Stimulated activated CD4-positive, alpha-beta T cell treated with anti-CD3 and anti-CD28 coated beads, Interleukin-2, amount 100 ng/mL, for 48 hours (primary cell): ENCODE data around the gene JAKMIP3.

Experiments
- DNase-seq, 2 donors: peaks; one replicate each; pipeline ENCODE4 v3.0.0-alpha.2; 2020

Gene JAKMIP3

DNA sequence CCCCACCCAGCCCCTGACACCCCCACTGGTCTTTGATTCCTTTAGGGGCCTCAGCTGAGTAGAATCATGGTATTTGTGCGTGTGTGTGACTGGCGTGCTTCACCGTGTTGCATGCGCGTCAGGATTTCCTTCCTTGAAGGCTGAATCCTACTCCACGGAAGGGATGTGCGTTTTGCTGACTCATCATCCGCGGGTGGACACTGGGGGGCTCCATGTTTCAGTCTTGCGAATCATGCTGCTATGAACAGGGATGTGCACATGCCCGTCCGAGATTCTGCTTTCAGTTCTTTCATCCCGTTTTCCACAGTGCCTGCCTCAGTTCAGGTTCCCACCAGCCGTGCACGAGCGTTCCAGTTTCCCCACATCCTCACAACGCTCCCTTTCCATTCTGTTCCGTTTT is 20.9 kb upstream of the JAKMIP3 start:
- DNase-seq = no peak

DNA sequence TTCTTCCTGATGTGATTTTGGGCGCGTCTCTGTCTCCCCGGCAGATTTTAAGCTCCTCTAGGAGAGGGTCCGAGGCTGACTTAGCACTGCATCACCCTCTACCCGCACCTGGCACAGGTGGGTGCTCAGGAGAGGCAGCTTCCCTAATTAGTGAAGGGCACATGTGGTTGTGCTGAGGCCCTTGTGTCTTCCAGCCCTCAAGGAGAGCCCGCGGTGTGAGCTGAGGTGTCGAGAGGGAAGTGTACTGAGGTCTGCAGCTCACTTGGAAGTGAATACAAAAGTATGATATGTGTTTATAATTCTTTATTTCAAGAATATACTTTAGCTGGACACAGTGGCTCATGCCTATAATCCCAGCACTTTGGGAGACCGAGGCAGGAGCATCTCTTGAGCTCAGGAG is 20.4 kb upstream of the JAKMIP3 start:
- DNase-seq = no peak

DNA sequence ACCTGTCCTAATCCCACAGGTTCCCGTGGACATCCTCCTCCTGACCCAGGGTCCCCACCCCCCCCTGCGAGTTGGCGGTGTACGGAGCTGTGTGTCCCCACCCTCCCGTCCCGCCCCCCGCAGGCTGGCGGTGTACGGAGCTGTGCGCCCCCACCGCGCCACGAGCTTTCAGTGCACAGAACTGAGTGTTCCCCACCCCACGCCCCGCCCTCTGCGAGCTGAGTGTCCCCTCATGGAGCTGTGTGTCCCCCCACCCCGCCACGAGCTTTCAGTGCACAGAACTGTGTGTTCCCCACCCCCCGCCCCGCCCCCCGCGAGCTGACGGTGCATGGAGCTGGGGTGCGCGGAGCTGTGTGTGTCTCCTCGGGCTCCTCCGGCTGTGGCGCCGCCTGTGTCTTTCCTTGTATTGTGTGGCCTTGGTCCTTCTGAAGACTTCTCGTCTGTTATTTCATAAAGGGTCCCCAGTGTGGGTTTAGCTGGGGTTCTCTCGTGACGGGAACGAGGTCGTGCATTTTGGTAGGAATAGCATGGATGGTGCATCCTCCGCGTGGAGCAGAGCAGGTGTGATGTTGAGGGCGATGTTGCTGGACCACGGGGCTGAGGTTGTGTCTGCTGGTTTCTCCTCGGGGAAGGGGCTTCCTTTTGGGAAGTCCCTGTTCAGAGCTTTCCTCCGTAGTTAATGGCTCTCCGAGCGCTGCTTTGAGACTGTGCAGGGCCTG is 18.0 kb upstream of the JAKMIP3 start:
- DNase-seq = no peak

DNA sequence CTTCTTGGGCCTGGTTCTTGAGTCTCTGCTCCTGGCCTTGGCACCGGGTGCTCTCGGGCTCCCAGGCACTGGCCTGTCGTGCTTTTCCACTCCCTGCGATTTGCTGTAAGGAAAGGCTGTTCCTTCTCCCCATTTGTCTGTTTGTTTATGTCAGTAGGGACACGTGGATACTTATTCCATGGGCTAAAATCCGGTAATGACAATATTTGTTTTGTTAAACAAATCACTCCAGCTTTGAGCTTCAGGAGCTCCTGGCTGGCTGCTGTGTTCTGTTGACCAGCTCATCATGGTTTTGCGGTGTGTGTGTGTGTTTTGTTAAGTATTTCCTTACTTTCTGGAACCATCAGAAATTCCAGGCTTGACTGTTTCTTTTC is 17.5 kb upstream of the JAKMIP3 start:
- DNase-seq = no peak

DNA sequence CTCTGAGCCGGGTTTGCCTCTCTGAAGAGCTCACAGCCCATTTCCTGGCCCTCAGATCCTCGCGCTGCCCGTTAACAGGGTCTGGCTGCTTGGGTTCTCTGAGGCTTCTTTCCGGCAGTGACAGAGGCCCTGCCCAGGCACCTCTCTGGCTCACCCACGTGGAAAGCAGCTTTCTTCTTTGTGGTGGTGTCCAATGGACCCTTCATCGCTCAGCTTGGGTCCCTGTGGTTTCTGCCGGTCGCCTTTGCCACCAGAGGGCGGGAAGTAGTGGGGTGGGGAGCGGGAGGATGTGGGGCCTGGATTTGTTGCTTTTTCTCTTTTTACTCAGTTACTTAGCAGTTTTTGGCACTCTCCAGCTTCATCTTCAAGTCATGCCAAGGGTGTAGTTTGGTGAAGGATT is 15.6 kb upstream of the JAKMIP3 start:
- no peak for DNase-seq

DNA sequence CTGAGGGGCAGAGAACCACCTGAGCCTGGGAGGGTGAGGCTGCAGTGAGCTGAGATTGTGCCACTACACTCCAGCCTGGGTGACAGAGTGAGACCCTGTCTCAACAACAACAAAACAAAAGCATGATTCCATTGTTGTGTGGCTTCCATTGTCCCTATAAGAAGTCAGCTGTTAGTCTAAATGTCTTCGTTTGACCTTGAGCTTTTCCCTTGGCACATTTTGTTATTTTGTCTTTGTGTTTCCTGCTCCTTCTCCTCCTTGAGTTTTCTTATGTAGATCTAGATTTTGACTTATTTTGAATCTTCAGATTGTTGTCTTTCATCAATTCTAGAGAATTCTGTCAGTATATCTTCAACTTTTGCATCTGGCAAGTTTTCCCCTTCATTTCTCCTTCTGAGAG is 13.6 kb upstream of the JAKMIP3 start:
- no peak for DNase-seq

DNA sequence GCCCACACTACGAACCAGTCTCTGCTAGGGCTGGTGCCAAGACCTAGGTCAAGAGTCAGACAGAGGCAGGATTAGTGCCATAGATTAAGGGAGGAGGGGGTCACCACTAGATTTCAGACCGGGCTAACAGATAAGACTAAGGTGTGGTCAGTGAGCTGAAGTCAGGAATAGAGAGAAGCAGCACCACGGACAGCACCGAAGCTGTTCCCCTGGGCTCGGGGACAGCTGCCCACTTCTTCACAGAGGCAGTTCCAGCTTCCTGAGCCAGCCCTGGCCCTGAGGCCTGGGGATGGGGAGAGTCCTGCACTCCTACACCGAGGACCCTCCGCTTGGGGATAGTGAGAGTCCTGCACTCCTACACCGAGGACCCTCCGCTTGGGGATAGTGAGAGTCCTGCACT is 11.2 kb upstream of the JAKMIP3 start:
- DNase-seq = no peak

DNA sequence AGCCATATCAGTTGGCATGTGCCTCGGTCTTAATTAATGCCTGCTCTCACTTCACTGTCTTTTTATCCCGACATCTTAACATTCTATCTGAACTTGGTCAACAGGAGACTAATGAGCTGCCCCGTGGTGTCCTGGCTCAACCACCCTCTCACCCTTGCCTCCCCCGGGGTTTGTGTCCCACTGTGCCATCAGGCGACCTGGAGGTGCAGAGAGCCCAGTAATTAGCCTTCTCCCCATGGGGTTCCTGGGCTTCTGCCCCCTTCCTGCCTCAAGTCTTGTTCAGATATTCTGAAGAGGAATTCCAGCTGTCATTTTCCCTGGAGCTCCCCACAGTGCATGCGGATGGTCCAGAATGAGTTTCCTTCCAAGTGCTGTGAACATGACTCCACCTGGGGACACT is 10.1 kb upstream of the JAKMIP3 start:
- DNase-seq = no peak

DNA sequence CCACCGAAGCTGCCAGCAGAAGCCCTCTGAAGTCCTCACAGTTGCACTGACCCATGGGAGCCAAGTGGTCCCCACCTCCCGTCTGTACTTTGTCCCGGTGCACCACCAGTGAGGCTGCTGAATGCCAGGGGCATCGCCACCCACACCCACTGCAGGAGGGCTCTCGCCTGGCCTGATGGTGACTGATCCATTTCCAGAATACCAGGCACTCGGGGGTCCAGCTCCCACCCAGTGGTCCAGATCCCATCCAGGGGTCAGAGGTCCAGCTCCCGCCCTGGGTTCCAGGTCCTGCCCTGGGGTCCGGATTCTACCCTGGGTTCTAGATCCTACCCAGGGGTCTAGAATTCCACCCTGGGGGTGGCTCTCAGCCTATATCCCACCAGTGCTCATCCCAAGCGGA is 9.1 kb upstream of the JAKMIP3 start:
- no peak for DNase-seq

DNA sequence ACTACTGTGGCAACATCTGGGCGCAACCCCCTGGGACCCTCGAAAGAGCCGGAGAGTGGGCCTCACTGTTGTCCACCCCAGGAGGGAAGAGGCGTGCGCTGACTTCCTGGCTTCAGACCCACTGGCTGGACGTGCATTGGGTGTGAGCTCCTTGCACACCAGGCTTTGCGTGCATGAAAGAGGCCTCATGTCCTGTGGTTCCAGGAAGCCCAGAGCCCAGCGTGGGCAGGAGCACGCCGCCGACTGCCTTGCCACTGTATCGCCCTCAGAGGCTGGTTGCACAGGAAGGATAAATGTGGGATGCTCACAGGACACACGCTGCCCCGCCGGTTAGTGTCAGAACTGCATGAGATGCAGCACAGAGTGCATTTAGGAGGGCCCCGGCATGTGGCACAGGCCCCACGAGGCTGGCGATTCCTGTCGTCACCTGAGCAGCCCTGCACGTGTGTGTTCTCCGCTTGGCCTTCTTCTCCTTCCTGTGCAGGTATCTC is 8.5 kb upstream of the JAKMIP3 start:
- no peak for DNase-seq

DNA sequence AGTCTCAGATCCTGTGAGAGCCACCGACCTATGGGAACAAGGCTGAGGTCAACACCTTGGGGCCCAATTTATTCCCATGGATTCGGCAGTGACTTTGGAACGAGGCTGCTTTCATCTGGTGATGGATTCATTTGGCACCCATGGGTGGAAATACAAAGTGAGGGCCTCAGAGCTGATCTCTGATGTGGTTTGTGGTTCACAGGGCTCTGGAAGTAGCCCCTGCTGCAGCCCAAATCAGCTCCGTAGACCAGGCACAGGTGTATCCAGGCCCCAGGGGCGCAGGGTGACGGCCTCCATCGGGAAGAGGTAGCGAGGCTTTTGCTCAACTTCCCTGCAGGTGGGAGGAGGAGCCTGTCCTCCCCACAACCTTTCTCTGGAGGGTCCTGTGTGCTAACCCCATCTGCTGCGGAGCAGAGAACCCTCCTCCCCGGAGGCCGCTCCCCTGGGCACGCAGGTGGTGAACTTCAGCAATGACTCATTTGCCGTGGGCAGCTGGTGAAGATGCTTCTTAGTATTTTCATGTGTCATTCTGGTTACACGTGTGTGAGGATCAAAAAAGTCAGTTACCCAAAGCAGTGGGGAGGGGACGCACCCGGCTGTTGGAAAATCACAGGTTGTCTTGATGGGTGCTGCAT is 7.5 kb upstream of the JAKMIP3 start:
- DNase-seq = peak in 1 of 2 donors; percentile 13

DNA sequence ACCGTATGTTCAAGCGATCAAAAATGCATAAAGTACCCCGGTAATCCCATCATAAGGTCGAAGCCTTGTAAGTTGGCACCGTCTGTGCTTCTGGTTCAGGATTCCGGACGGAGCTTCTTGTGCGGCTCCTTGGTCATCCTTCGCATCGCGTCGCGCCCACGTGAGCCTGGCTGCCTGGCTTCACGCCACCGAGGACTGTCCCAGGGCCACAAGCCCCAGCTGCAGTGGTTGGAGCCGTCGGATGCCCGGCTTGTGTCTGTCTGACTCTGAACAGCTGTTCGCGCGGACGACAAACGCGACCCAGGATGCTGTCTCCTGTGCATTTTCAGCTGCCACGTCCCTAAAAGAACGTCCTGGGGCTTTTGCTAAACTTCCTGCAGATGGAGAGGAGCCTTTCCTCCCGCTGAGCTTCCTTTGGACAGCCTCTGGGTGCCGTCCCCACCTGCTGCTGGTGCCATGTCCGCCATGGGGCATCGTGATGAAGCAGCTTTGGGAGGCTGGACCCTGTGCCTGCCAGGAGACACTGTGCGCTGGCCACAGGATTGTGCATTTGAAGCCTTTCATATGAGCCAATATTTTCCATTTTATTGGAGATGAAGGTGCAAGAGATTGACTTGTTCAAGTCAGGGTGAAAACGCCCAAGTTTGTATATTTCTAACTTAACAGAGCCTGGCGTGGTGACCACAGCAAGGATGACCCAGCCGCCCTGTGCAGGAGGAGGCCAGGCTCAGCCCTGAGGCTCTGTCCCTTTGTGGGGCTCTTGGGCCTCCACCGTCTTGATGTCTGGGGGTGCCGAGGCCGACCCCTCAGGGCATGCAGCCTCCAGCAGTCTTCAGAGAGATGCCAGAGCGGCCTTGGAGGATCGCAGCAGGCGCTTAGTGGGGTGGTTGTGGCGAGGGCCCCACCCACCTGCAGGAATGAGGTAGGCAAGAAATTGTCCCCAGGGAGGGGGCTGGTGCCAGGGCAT is 6.7 kb upstream of the JAKMIP3 start:
- no peak for DNase-seq

DNA sequence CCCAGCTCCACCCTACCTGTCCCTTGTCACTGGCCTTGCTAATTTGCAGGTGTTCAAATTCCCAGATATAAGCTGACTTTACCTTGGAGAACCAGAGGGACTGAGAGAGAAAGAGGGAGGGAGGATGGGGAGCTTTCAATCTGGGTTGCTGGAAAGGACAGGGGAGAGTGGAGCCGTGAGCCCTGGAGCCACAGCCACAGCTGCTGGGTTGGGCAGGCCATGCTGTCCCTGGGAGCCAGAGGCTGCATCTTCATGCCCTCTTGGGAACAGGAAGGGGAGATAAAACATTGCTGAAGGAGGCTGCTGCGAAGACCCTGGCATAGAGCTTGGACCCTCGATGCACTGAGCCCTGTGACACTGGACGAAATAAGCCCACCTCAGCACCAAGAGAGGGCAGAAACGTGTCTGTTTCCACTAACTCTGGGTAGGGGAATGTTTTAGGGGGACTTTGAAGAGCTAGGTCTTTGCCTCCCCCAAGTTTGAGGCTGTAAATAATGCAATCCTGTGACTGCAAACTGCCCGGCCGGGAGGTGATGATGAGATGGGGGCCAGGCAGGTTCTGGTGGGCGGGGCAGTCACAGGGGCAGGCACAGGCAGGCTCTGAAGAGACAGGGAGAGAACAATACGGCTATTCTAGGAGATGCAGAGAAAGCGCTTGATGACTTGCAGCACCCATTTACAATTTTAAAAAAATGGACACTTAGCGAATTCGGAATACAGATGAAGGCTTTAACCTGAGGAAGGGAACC is 5.8 kb upstream of the JAKMIP3 start:
- no peak for DNase-seq

DNA sequence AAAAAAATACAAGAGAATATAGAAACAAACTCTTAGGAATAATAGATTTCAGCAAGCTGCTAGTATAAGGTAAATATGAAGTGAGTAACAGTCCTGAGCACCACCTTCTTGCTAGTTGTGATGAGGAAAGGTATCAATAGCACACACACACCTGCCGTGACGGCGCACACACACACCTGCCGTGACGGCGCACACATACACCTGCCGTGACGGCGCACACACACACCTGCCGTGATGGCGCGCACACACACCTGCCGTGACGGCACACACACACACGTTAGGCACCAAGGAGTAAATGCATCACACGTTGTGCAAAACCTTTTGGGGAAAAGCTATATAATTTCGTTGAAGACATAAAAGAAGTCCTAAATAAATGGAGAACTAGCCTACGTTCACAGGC is 4.7 kb upstream of the JAKMIP3 start:
- DNase-seq = no peak

DNA sequence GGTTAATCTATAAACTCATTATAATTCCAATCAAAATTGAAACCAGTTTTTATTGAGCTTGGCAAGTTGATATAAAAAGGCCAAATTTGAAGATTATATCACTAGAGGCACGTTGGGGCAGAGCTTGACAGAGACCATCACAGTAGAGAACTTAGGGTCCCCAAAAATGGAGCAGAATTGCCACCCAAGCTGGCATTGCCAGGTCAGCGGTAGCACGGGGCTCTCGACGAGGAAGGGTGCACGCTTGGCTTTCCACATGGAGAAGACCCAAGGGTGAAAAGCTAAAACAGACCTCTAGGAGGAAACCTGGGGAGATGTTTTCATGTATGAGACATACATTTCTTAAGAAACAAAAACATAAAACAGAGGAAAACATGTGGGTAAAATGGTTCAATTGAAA is 4.3 kb upstream of the JAKMIP3 start:
- DNase-seq = no peak

DNA sequence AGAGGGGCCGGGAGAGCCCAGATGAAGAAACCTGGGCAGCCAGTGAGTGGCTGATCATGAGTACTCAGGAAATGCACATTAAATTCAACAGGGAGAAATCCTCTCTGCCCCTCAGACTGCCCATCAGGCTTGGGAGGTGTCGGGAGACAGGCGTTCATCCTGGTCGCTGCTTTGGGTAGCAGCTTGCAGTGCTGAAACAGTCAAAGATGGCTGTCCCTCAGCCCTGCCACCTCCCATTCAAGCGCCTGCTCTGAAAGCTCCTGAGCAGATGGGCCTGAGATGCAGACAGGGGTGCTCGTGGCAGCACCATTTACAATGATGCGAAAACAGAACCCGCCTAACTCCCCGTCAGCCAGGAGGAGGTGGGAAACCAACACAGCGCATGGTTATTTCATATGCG is 3.6 kb upstream of the JAKMIP3 start:
- no peak for DNase-seq

DNA sequence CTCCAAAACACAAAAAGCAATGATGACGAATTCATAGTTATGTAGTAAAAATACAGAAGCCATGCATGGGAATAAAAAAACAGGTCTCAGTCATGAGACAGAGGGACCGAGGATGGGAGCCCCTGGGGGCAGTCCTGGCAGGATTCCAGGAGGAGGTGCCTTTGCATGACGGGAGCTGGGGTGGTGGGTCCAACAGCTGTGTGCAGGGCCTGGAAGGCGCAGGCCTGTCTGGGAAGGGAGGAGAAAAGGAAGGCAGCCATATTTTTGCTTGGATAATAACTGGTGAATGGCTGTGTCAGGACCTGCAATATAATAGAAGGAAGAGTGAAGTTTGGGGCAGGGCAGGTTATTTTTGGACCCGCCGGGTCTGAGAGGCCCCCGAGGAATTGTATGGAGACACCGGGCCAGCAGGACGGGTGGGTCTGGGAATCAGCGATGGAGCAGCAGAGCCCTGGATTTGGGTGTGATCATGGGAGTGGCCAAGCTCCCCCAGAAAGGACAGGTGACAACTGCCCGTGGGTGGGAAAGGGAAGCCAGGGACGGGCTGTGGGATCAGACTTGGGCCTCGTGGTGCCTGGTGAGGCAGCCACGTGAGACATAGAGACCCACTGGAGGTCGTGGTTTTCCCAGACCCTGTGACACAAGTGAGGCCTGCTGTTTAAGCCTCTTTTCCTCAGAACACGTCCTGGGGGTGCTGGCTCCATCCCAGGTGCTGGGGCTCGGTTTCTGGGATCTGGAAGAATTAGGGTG is 2.9 kb upstream of the JAKMIP3 start:
- DNase-seq = no peak

DNA sequence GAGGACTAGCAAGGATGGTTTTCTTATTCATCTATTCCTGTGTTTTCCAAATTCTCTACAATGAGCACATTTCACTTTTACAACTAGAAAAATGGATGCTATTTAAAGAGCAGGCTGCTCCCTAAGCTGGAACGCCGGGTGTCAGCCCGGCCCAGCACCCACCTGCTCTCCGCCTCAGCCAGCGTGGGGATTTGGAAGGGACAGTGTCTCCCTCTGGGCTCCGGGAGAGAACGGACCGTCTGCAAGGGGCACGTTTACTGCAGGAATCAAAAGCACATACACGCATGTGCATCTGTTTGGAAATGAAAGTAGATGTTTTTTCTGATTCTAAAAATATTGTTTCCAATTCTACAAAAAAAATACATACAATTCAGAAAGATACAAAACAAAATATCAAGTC is 2.3 kb upstream of the JAKMIP3 start:
- DNase-seq = no peak

DNA sequence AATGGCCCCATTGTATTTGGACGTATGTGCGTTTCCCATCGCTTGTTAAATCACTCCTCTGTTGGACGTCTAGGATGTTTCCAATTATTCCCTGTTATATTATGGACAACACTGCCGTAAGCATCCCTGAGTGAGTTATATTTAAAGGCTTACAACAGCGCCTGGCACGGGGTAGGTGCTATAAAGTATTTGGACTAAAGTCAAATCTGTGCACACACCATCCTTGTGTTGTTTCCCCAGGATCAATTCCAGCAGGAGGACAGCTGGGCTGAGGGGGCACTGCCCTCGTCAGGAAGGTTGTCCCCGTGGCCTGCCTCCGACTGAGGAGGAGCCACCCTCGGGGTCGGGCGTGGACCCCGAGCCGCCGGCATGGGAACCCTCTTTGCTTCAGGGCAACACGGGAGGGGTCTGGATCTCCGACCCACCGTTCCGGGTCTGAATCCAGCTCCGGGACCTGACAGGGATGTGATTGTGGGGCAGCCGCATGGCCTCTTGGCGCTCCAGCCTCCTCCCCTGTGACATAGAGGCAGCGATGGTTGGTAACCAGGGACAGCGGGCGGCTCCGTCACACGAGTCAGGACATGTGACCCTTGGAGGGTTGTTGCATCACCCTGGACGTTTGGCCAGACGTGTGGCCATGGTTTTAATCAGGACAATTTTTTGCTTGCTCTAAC is 1.5 kb upstream of the JAKMIP3 start:
- DNase-seq = no peak

DNA sequence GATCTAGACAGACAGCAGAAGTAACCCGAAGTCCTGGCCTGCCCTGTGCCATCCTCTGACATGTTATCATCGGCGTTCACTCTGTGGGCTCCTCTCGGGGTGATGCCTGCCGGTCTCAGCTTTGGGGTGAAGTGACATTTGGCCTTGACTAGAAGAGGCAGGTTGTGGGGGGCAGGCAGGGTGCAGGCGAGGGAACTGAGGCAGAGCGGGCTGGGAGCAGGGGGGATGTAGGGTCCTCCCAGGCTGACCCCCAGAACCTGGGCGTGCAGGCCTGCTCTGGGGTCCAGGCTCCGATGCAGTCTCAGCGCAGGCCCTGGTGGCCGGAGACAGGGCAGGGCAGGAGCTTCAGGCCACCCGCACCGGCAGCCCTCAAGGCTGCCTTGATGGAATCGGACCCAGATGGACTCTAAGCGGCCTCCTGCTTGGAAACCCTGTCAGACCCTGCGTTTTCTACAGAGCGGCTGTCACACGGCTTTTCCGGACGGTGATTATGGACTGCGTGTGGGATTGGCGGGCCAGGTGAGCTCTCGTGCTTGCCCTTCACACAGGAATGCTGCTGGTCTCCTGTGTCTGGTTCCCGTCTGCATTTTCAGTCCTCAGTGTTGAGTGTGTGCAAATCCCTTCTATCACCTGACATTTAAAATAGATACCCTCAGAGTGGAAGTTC is 842 bp upstream of the JAKMIP3 start:
- DNase-seq = no peak

DNA sequence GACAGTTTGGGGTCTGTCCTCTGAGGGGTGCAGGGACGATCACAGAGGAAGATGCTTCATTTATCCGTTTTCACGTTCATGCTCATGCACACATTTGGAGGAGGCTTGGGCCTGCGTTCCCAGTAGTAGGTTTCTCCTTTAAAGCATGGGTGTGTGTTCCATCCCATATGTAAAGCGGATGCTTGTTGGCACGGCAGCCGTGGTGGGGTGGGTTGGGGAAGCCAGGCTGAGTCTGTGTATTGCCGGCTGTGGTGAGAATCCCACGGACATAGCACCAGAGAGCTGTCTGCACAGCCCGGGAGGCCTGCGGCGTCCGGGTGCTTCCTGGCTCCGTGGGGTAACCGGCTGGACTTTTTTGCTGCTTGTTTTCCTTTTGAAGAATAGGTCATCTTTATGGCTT is 440 bp downstream of the JAKMIP3 start:
- no peak for DNase-seq
